Transverse colon (tissue), 3 donors: Measurements from ENCODE around the gene OR2J3.

ENCODE experiments used
- CTCF ChIP-seq, 5 experiments: fragments of 200-600 bp in 3 of 5; fragments of 450-650 bp in 2 of 5; sonication (generic) in 3 of 5; IDR thresholded peaks; 1 replicate in 2 of 5; 2 replicates in 3 of 5; pipeline ENCODE4 v1.5.1; 2016 to 2017; ENCODE audit warnings: antibody characterized with exemption in 5 of 5, inconsistent platforms in 3 of 5, mild to moderate bottlenecking in 2 of 5, moderate library complexity in 1 of 5
- EP300 ChIP-seq: sonication (generic); formaldehyde crosslinking; IDR thresholded peaks from one replicate; pipeline ENCODE4 v1.6.1; 2017; ENCODE audit warnings: antibody characterized with exemption, low read depth

- no peak for TF ChIP-seq CTCF (IDR thresholded peaks at IDR 0.05)
- no peak for TF ChIP-seq EP300
Measured at GRCh38 chr6:29130644-29131043, 22.8 kb downstream of the OR2J3 start.
